AML-193 (cell line): ENCODE data around the gene FAM117A.
"Not testable (repeated sequence)": the region's sequence is repeated elsewhere in the genome, so short reads cannot be mapped to it uniquely, and the experiment has no call there.

ENCODE experiments used
- DNase-seq, 2 experiments: peaks; one replicate each; lab custom pipeline; 2025; lab: John Stamatoyannopoulos, UW

The FAM117A gene

GRCh38 chr17:49762151-49762941, 1.6 kb downstream of the FAM117A start:
- DNase-seq: peak in 1 of 2 experiments; percentile 18

- DNase-seq: no peak
These were observed 2.9 kb downstream of the FAM117A start for GRCh38 chr17:49760932-49761558.

- DNase-seq: no peak
These were observed 3.6 kb downstream of the FAM117A start for GRCh38 chr17:49760296-49760695.

GRCh38 chr17:49759203-49759602, 4.7 kb downstream of the FAM117A start:
- DNase-seq: no peak

- not testable (repeated sequence) for DNase-seq
These were observed 5.4 kb downstream of the FAM117A start for GRCh38 chr17:49758464-49759010.

- DNase-seq: no peak
These were observed 6.7 kb downstream of the FAM117A start for GRCh38 chr17:49757151-49757777.

- no peak for DNase-seq
These were observed 7.4 kb downstream of the FAM117A start for GRCh38 chr17:49756323-49757150.

- no peak for DNase-seq
These were observed 8.2 kb downstream of the FAM117A start for GRCh38 chr17:49755663-49756283.

- no peak for DNase-seq
These were observed 10.0 kb downstream of the FAM117A start for GRCh38 chr17:49753959-49754391.

GRCh38 chr17:49752508-49752907, 11.4 kb downstream of the FAM117A start:
- DNase-seq: no peak

GRCh38 chr17:49749730-49750129, 14.2 kb downstream of the FAM117A start:
- no peak for DNase-seq

GRCh38 chr17:49748791-49749190, 15.1 kb downstream of the FAM117A start:
- DNase-seq: no peak

GRCh38 chr17:49748223-49748622, 15.7 kb downstream of the FAM117A start:
- DNase-seq: no peak

- no peak for DNase-seq
These were observed 16.3 kb downstream of the FAM117A start for GRCh38 chr17:49747632-49748031.

GRCh38 chr17:49746791-49747490, 17.0 kb downstream of the FAM117A start:
- no peak for DNase-seq

- no peak for DNase-seq
These were observed 18.5 kb downstream of the FAM117A start for GRCh38 chr17:49745175-49746139.

- peak; percentile 83 to 90 for DNase-seq
These were observed 21.7 kb downstream of the FAM117A start for GRCh38 chr17:49742166-49742638.

- DNase-seq: no peak
These were observed 22.2 kb downstream of the FAM117A start for GRCh38 chr17:49741692-49742076.

GRCh38 chr17:49741009-49741691, 22.8 kb downstream of the FAM117A start:
- DNase-seq: peak; percentile 51 to 56
